ENCODE measurements around the gene PCBP3. TPM values are rescaled to one million over a fixed set of nuclear protein-coding genes. Genes with fewer than 3 reads are reported as not detected.
A peak's percentile ranks its signal among the peaks of the same experiment; 100 is the strongest.

PCBP3 gene
- total and polyA plus RNA-seq, 3 experiments from 2014 or later, result 0.31 to 0.38 (median 0.35) TPM

DNA sequence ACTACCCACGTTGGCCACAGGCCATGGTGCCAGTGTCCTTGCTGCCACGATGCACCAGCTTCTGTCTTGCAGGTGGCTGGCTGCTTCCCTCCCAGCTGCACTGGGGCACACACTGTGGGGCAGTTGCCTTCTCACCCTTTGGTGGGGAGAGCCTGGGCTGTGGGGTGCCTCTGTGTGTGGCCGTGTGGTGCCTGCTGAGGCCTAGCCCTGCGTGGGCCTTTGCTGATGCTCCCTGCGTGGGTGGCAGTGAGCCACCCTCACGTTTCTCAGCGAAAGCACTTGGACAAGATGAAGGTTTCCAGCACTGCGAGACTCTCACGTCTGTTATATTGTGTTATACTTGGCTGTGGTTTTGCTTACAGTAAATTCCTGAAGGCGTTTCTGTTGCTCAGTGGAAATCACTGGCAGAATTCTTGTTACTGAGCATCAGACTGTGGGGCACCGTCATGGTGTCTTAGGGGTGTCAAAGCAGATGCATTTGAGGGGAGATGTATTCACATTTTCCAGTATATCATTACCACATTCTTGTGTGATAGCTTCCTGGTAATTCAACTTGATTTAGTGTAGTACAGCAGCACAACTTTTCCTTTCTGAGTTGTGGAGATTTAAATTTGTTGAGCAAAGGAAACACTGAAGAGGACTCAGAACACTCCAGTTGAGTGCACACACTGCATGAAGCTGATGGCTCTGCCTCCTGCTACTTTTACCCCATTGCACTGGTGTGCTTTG lies 124.7 kb downstream of the PCBP3 start:
- Mint-ChIP-seq H3K36me3 (no peaks in the 10 kb centered on the region), H3K4me1 (peaks cover 7 to 14% (median 13%) of the 10 kb centered on the region in 3 donors), H3K27ac (peak overlapping the region in 1 of 8 donors; percentile 29), H3K4me3 (no peak overlapping the region), H3K9me3 (peaks cover 0 to 6% (median 0%) of the 10 kb centered on the region in 5 donors), H3K27me3 (peaks cover 9 to 16% of the 10 kb centered on the region in 2 donors)
- CTCF ChIA-PET, result no interaction called here
- no peaks in the 10 kb centered on the region for H3K36me3 ChIP-seq (ENCODE audit: insufficient read depth, low read length)
- H3K4me1 ChIP-seq (ENCODE audit: insufficient read depth, low read length), result peaks cover 20% of the 10 kb centered on the region
- no peaks in the 10 kb centered on the region for H3K27me3 ChIP-seq (ENCODE audit: insufficient read depth, low read length, poor library complexity, severe bottlenecking)
- H3K9me3 ChIP-seq (ENCODE audit: low read length), result no peaks in the 10 kb centered on the region
- no peak for DNase-seq
- H3K27ac ChIP-seq (ENCODE audit: low read depth, low read length), result no peak overlapping the region
- POLR2A ChIA-PET, result no interaction called here
- no peak overlapping the region for H3K4me3 ChIP-seq (ENCODE audit: low read length)

- Mint-ChIP-seq H3K4me3 (no peak overlapping the region), H3K27me3 (peaks cover 9 to 15% of the 10 kb centered on the region in 2 donors), H3K36me3 (no peaks in the 10 kb centered on the region), H3K27ac (no peak overlapping the region), H3K9me3 (peaks cover 0 to 6% (median 0%) of the 10 kb centered on the region in 5 donors), H3K4me1 (peaks cover 7 to 14% (median 13%) of the 10 kb centered on the region in 3 donors)
- Histone ChIP-seq H3K4me1 (ENCODE audit: insufficient read depth, low read length) (peaks cover 20% of the 10 kb centered on the region), H3K36me3 (ENCODE audit: insufficient read depth, low read length) (no peaks in the 10 kb centered on the region), H3K9me3 (ENCODE audit: low read length) (no peaks in the 10 kb centered on the region), H3K27ac (ENCODE audit: low read depth, low read length) (no peak overlapping the region), H3K27me3 (ENCODE audit: insufficient read depth, low read length, poor library complexity, severe bottlenecking) (no peaks in the 10 kb centered on the region), H3K4me3 (ENCODE audit: low read length) (no peak overlapping the region)
- peak in 1 of 5 donors; percentile 8 for DNase-seq
- ChIA-PET CTCF (no interaction called here), POLR2A (no interaction called here)
Measured at GRCh38 chr21:45768740-45769048, 125.2 kb downstream of the PCBP3 start.

DNA sequence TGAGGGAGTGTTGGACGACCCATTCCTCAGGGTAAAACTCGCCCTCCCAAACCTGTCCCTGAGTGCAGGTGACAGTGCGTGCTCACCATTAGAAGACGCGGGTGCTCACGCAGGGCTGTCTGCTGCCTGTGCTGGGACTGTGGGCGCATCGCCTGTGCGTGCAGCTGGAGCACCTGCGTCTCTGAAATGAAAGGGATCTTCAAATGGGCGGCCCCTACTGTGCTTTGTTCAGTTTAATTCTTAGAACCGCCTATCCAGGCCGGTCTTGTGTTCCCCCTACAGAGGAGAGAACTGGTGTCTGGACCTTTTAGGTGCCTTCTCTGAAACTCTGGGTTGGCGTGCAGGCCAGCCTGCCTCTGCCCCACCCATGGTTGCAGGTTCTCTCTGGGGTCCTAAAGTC lies 125.8 kb downstream of the PCBP3 start:
- H3K27ac ChIP-seq (ENCODE audit: low read depth, low read length), result no peak overlapping the region
- Mint-ChIP-seq H3K9me3 (peaks cover 0 to 6% (median 2%) of the 10 kb centered on the region in 5 donors), H3K36me3 (no peaks in the 10 kb centered on the region), H3K4me3 (no peak overlapping the region), H3K27me3 (peaks cover 9 to 16% of the 10 kb centered on the region in 2 donors), H3K27ac (no peak overlapping the region), H3K4me1 (peaks cover 7 to 14% (median 13%) of the 10 kb centered on the region in 3 donors)
- H3K4me1 ChIP-seq (ENCODE audit: insufficient read depth, low read length), result peaks cover 20% of the 10 kb centered on the region
- H3K9me3 ChIP-seq (ENCODE audit: low read length), result no peaks in the 10 kb centered on the region
- POLR2A ChIA-PET, result no interaction called here
- no peaks in the 10 kb centered on the region for H3K36me3 ChIP-seq (ENCODE audit: insufficient read depth, low read length)
- no peak overlapping the region for H3K4me3 ChIP-seq (ENCODE audit: low read length)
- H3K27me3 ChIP-seq (ENCODE audit: insufficient read depth, low read length, poor library complexity, severe bottlenecking), result no peaks in the 10 kb centered on the region
- CTCF ChIA-PET, result no interaction called here
- no peak for DNase-seq

GRCh38 chr21:45769896-45770295 lies 126.4 kb downstream of the PCBP3 start:
- peaks cover 0 to 6% (median 2%) of the 10 kb centered on the region in 5 donors for H3K9me3 Mint-ChIP-seq
- no peak overlapping the region for H3K27ac Mint-ChIP-seq
- Histone ChIP-seq H3K4me3 (ENCODE audit: low read length) (no peak overlapping the region), H3K27ac (ENCODE audit: low read depth, low read length) (no peak overlapping the region), H3K27me3 (ENCODE audit: insufficient read depth, low read length, poor library complexity, severe bottlenecking) (no peaks in the 10 kb centered on the region), H3K9me3 (ENCODE audit: low read length) (no peaks in the 10 kb centered on the region), H3K36me3 (ENCODE audit: insufficient read depth, low read length) (no peaks in the 10 kb centered on the region), H3K4me1 (ENCODE audit: insufficient read depth, low read length) (peaks cover 20% of the 10 kb centered on the region)
- ChIA-PET CTCF (no interaction called here), POLR2A (no interaction called here)
- H3K27me3 Mint-ChIP-seq, result peaks cover 9 to 18% of the 10 kb centered on the region in 2 donors
- no peaks in the 10 kb centered on the region for H3K36me3 Mint-ChIP-seq
- peaks cover 7 to 14% (median 13%) of the 10 kb centered on the region in 3 donors for H3K4me1 Mint-ChIP-seq
- no peak for DNase-seq
- H3K4me3 Mint-ChIP-seq, result no peak overlapping the region

DNA sequence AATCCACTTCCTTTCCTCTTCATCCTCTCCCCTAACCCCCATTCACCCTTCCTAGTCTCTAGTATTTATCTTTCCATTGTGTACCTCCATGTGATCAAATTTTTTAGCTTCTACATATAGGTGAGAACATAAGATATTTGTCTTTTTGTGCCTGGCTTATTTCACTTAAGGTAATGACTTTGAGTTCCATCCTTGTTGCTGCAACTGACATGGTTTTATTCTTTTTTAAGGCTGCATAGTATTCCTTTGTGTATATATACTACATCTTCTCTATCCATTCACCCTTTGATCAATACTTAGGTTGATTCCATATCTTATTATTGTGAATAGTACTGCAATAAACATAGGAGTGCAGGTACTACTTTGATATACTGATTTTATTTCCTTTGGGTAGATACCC lies 128.7 kb downstream of the PCBP3 start:
- Histone ChIP-seq H3K9me3 (ENCODE audit: low read length) (no peaks in the 10 kb centered on the region), H3K27ac (ENCODE audit: low read depth, low read length) (no peak overlapping the region), H3K36me3 (ENCODE audit: insufficient read depth, low read length) (no peaks in the 10 kb centered on the region), H3K4me1 (ENCODE audit: insufficient read depth, low read length) (peaks cover 12% of the 10 kb centered on the region), H3K4me3 (ENCODE audit: low read length) (no peak overlapping the region), H3K27me3 (ENCODE audit: insufficient read depth, low read length, poor library complexity, severe bottlenecking) (no peaks in the 10 kb centered on the region)
- CTCF ChIA-PET, result no interaction called here
- H3K27ac Mint-ChIP-seq, result no peak overlapping the region
- peaks cover 9 to 19% (median 10%) of the 10 kb centered on the region in 5 donors for H3K9me3 Mint-ChIP-seq
- POLR2A ChIA-PET, result no interaction called here
- peaks cover 16 to 28% of the 10 kb centered on the region in 2 donors for H3K27me3 Mint-ChIP-seq
- DNase-seq, result no peak
- H3K4me1 Mint-ChIP-seq, result peaks cover 4 to 9% (median 8%) of the 10 kb centered on the region in 3 donors
- no peaks in the 10 kb centered on the region for H3K36me3 Mint-ChIP-seq
- H3K4me3 Mint-ChIP-seq, result no peak overlapping the region

DNA sequence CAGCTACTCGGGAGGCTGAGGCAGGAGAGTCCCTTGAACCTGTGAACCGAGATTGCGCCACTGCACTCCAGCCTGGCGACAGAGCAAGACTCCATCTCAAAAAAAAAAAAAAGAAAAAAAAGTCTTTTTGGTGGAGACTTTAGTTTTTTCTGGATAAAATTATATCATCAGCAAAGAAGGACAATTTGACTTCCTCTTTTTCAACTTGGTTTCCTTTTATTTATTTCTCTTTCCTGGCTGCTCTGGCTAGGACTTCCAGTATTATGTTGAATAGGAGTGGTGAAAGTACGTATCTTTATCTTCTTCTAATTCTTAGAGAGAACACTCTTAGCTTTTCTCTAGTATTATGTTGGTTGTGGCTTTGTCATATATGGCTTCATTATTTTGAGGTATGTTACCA lies 130.8 kb downstream of the PCBP3 start:
- Mint-ChIP-seq H3K27me3 (peaks cover 17 to 37% of the 10 kb centered on the region in 2 donors), H3K27ac (no peak overlapping the region), H3K4me1 (no peaks in the 10 kb centered on the region), H3K4me3 (no peak overlapping the region), H3K9me3 (peaks cover 18 to 31% (median 23%) of the 10 kb centered on the region in 5 donors), H3K36me3 (peaks cover 0 to 4% (median 0%) of the 10 kb centered on the region in 3 donors)
- no peaks in the 10 kb centered on the region for H3K27me3 ChIP-seq (ENCODE audit: insufficient read depth, low read length, poor library complexity, severe bottlenecking)
- H3K27ac ChIP-seq (ENCODE audit: low read depth, low read length), result no peak overlapping the region
- ChIA-PET POLR2A (no interaction called here), CTCF (no interaction called here)
- H3K4me1 ChIP-seq (ENCODE audit: insufficient read depth, low read length), result no peaks in the 10 kb centered on the region
- no peak for DNase-seq
- H3K36me3 ChIP-seq (ENCODE audit: insufficient read depth, low read length), result no peaks in the 10 kb centered on the region
- no peaks in the 10 kb centered on the region for H3K9me3 ChIP-seq (ENCODE audit: low read length)
- H3K4me3 ChIP-seq (ENCODE audit: low read length), result no peak overlapping the region

GRCh38 chr21:45776971-45777370 lies 133.4 kb downstream of the PCBP3 start:
- Histone ChIP-seq H3K27me3 (ENCODE audit: insufficient read depth, low read length, poor library complexity, severe bottlenecking) (no peaks in the 10 kb centered on the region), H3K36me3 (ENCODE audit: insufficient read depth, low read length) (no peaks in the 10 kb centered on the region), H3K4me3 (ENCODE audit: low read length) (no peak overlapping the region), H3K27ac (ENCODE audit: low read depth, low read length) (no peak overlapping the region), H3K4me1 (ENCODE audit: insufficient read depth, low read length) (no peaks in the 10 kb centered on the region), H3K9me3 (ENCODE audit: low read length) (no peaks in the 10 kb centered on the region)
- CTCF ChIA-PET, result no interaction called here
- no peak overlapping the region for H3K27ac Mint-ChIP-seq
- peaks cover 0 to 4% (median 0%) of the 10 kb centered on the region in 3 donors for H3K36me3 Mint-ChIP-seq
- no peaks in the 10 kb centered on the region for H3K4me1 Mint-ChIP-seq
- POLR2A ChIA-PET, result no interaction called here
- H3K4me3 Mint-ChIP-seq, result no peak overlapping the region
- H3K27me3 Mint-ChIP-seq, result peaks cover 22 to 50% of the 10 kb centered on the region in 2 donors
- DNase-seq, result no peak
- H3K9me3 Mint-ChIP-seq, result peaks cover 22 to 35% (median 24%) of the 10 kb centered on the region in 5 donors

DNA sequence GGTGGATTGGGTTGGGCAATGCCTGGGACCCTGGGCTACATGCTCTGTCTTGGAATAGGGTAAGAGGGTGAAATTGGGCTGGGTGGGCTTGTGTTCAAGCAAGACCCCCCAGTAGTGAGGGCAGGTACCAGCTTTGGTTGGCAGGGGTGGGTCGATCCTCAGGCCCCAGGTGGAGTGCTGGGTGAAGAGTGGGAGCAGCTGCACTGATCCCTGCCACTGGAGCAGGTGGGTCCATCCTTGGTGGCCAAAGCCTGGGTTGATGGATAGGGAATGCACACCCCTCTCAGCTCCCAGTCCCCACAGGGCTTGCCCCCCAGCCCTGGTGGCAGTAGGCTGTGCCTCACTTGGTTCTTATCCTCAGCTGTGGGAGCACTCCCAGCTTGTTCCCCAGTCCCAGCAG lies 135.2 kb downstream of the PCBP3 start:
- H3K4me3 ChIP-seq (ENCODE audit: low read length), result no peak overlapping the region
- no peak overlapping the region for H3K27ac ChIP-seq (ENCODE audit: low read depth, low read length)
- no peaks in the 10 kb centered on the region for H3K9me3 ChIP-seq (ENCODE audit: low read length)
- H3K36me3 ChIP-seq (ENCODE audit: insufficient read depth, low read length), result no peaks in the 10 kb centered on the region
- H3K4me3 Mint-ChIP-seq, result no peak overlapping the region
- POLR2A ChIA-PET, result no interaction called here
- H3K36me3 Mint-ChIP-seq, result peaks cover 0 to 4% (median 0%) of the 10 kb centered on the region in 3 donors
- H3K4me1 Mint-ChIP-seq, result no peaks in the 10 kb centered on the region
- H3K9me3 Mint-ChIP-seq, result peaks cover 18 to 35% (median 22%) of the 10 kb centered on the region in 5 donors
- no peak overlapping the region for H3K27ac Mint-ChIP-seq
- CTCF ChIA-PET, result no interaction called here
- DNase-seq, result no peak
- H3K4me1 ChIP-seq (ENCODE audit: insufficient read depth, low read length), result no peaks in the 10 kb centered on the region
- no peaks in the 10 kb centered on the region for H3K27me3 ChIP-seq (ENCODE audit: insufficient read depth, low read length, poor library complexity, severe bottlenecking)
- peaks cover 24 to 54% of the 10 kb centered on the region in 2 donors for H3K27me3 Mint-ChIP-seq
